OCI-LY1 (cell line): ENCODE measurements around the gene KIAA0586.
"Not testable (repeated sequence)": the region's sequence is repeated elsewhere in the genome, so short reads cannot be mapped to it uniquely, and the experiment has no call there.

Experiments
- H2AFZ ChIP-seq: fragments of 200-600 bp; sonication (generic), shearing (Covaris generic); 2 replicates; pipeline ENCODE4 v1.6.0; 2014; ENCODE audit warnings: antibody characterized with exemption, mild to moderate bottlenecking, low read length
- H3F3A ChIP-seq: fragments of 200-600 bp; sonication (generic), shearing (Covaris generic); 2 replicates; pipeline ENCODE4 v1.6.0; 2014; ENCODE audit warnings: mild to moderate bottlenecking, antibody characterized with exemption, low read length, moderate library complexity; ENCODE audit not compliant: insufficient read depth
- H3K27ac ChIP-seq: fragments of 200-600 bp; sonication (generic); 2 replicates; pipeline ENCODE4 v1.5.1; 2014; ENCODE audit warnings: low read length, mixed run types, mild to moderate bottlenecking, low read depth; ENCODE audit not compliant: poor library complexity, severe bottlenecking
- H3K27me3 ChIP-seq: fragments of 200-600 bp; sonication (generic); 2 replicates; pipeline ENCODE4 v1.6.0; 2014; ENCODE audit warnings: antibody characterized with exemption, mild to moderate bottlenecking, low read length, moderate library complexity; ENCODE audit not compliant: insufficient read depth
- H3K36me3 ChIP-seq: fragments of 200-600 bp; sonication (generic); 2 replicates; pipeline ENCODE4 v1.6.1; 2014; ENCODE audit warnings: mild to moderate bottlenecking, antibody characterized with exemption, low read length, moderate library complexity, mixed read lengths; ENCODE audit not compliant: insufficient read depth
- H3K4me1 ChIP-seq: fragments of 200-600 bp; sonication (generic); 2 replicates; pipeline ENCODE4 v1.5.1; 2014; ENCODE audit warnings: mild to moderate bottlenecking, low read length, moderate library complexity; ENCODE audit not compliant: insufficient read depth, severe bottlenecking
- H3K4me2 ChIP-seq: fragments of 200-600 bp; sonication (generic), shearing (Covaris generic); 2 replicates; pipeline ENCODE4 v1.6.1; 2014; ENCODE audit warnings: low read length
- H3K4me3 ChIP-seq: fragments of 200-600 bp; sonication (generic); 2 replicates; pipeline ENCODE4 v1.5.1; 2014; ENCODE audit warnings: low read length, low read depth, mild to moderate bottlenecking, mixed read lengths; ENCODE audit not compliant: poor library complexity, severe bottlenecking
- H3K79me2 ChIP-seq: fragments of 200-600 bp; shearing (Covaris generic); 2 replicates; pipeline ENCODE4 v1.6.1; 2016; ENCODE audit warnings: mixed run types, low read length, mixed read lengths; ENCODE audit not compliant: insufficient read depth
- H3K9ac ChIP-seq: fragments of 200-600 bp; sonication (generic), shearing (Covaris generic); 2 replicates; pipeline ENCODE4 v1.6.1; 2014; ENCODE audit warnings: mild to moderate bottlenecking, low read length, mixed read lengths
- H3K9me2 ChIP-seq: fragments of 200-600 bp; sonication (generic), shearing (Covaris generic); 2 replicates; pipeline ENCODE4 v1.6.1; 2014; ENCODE audit warnings: low read depth, mild to moderate bottlenecking, low read length, mixed read lengths
- H3K9me3 ChIP-seq: fragments of 200-600 bp; shearing (Covaris generic); 2 replicates; pipeline ENCODE4 v1.6.1; 2014; ENCODE audit warnings: low read length, mixed read lengths
- H4K20me1 ChIP-seq: fragments of 200-600 bp; sonication (generic), shearing (Covaris generic); 2 replicates; pipeline ENCODE4 v1.6.0; 2016; ENCODE audit warnings: mild to moderate bottlenecking, low read length; ENCODE audit not compliant: insufficient read depth
- CTCF ChIP-seq: fragments of 200-600 bp; sonication (generic), shearing (Covaris generic); IDR thresholded peaks from 2 replicates; pipeline ENCODE4 v1.5.1; 2017; ENCODE audit warnings: mild to moderate bottlenecking, antibody characterized with exemption, low read length, moderate library complexity, mixed read lengths
- EZH2 ChIP-seq: fragments of 200-600 bp; sonication (generic), shearing (Covaris generic); IDR thresholded peaks from 2 replicates; pipeline ENCODE4 v1.8.0; 2017; ENCODE audit warnings: borderline replicate concordance, mixed run types, mild to moderate bottlenecking, antibody characterized with exemption, low read length, moderate library complexity, mixed read lengths

KIAA0586 gene

GRCh38 chr14:58575956-58576355, 148.4 kb downstream of the KIAA0586 start:
- Histone ChIP-seq H3K9ac (no peak overlapping the region), H3K36me3 (no peaks in the 10 kb centered on the region), H3K4me3 (no peak overlapping the region), H3K79me2 (no peaks in the 10 kb centered on the region), H3F3A (no peaks in the 10 kb centered on the region), H3K9me2 (no peaks in the 10 kb centered on the region), H3K4me2 (no peak overlapping the region), H3K27me3 (no peaks in the 10 kb centered on the region), H4K20me1 (no peaks in the 10 kb centered on the region), H2AFZ (no peak overlapping the region), H3K4me1 (no peaks in the 10 kb centered on the region), H3K9me3 (no peaks in the 10 kb centered on the region), H3K27ac (no peak overlapping the region)
- no peak for TF ChIP-seq EZH2
- no peak for TF ChIP-seq CTCF

- not testable (repeated sequence) for H3K9me3 ChIP-seq, H3K36me3 ChIP-seq, H2AFZ ChIP-seq, H4K20me1 ChIP-seq, H3K79me2 ChIP-seq, H3K4me3 ChIP-seq, H3K27ac ChIP-seq, H3K27me3 ChIP-seq, H3K9me2 ChIP-seq, H3K4me2 ChIP-seq, H3K4me1 ChIP-seq, H3K9ac ChIP-seq, H3F3A ChIP-seq
These were observed 152.5 kb downstream of the KIAA0586 start for GRCh38 chr14:58580035-58580434.

- not testable (repeated sequence) for H3K27me3 ChIP-seq, H2AFZ ChIP-seq, H3F3A ChIP-seq, H4K20me1 ChIP-seq, H3K9me3 ChIP-seq, H3K9me2 ChIP-seq, H3K36me3 ChIP-seq, H3K4me2 ChIP-seq, H3K27ac ChIP-seq, H3K4me1 ChIP-seq, H3K4me3 ChIP-seq, H3K9ac ChIP-seq, H3K79me2 ChIP-seq
These were observed 153.9 kb downstream of the KIAA0586 start for GRCh38 chr14:58581389-58581788.

GRCh38 chr14:58584383-58584782, 156.9 kb downstream of the KIAA0586 start:
- H3K9me3 ChIP-seq: no peaks in the 10 kb centered on the region
- no peaks in the 10 kb centered on the region for H3K27me3 ChIP-seq

More at GRCh38 chr14:58584383-58584782, 156.9 kb downstream of the KIAA0586 start:
- Histone ChIP-seq H3K4me2 (no peak overlapping the region), H4K20me1 (no peaks in the 10 kb centered on the region), H3K4me3 (no peak overlapping the region), H3K9me2 (no peaks in the 10 kb centered on the region), H3K36me3 (no peaks in the 10 kb centered on the region), H3K4me1 (no peaks in the 10 kb centered on the region), H3K79me2 (no peaks in the 10 kb centered on the region), H3K9ac (no peak overlapping the region), H2AFZ (no peak overlapping the region), H3K27ac (no peak overlapping the region), H3F3A (no peaks in the 10 kb centered on the region)
- TF ChIP-seq EZH2 (no peak), CTCF (no peak)
